Stimulated activated naive CD8-positive, alpha-beta T cell treated with anti-CD3 and anti-CD28 coated beads, Interleukin-15, amount 100 ng/mL, for 72 hours (primary cell): Measurements from ENCODE around the gene MBOAT1.
"Not testable (repeated sequence)": the region's sequence is repeated elsewhere in the genome, so short reads cannot be mapped to it uniquely, and the experiment has no call there.

Experiments used
- ATAC-seq: fragments of 150-1000 bp; cut with Tn5 transposase; 2 replicates; pipeline ENCODE4 v1.10.0; 2021; ENCODE audit warnings: mild to moderate bottlenecking, moderate library complexity
- DNase-seq, 2 donors: peaks; one replicate each; pipeline ENCODE4 v3.0.0; 2021 to 2022
- H3K27ac Mint-ChIP-seq, 2 donors: one replicate each; pipeline ENCODE4 v1.8.0; 2022; ENCODE audit warnings: mild to moderate bottlenecking in 2 of 2, mixed read lengths in 2 of 2, moderate library complexity in 2 of 2
- H3K27me3 Mint-ChIP-seq: one replicate; pipeline ENCODE4 v1.8.0; 2022; ENCODE audit warnings: mixed read lengths
- H3K4me1 Mint-ChIP-seq: one replicate; pipeline ENCODE4 v1.8.0; 2022; ENCODE audit warnings: mild to moderate bottlenecking, mixed read lengths
- H3K4me3 Mint-ChIP-seq, 2 donors: one replicate each; pipeline ENCODE4 v1.8.0; 2022; ENCODE audit warnings: mild to moderate bottlenecking in 2 of 2, mixed read lengths in 2 of 2, moderate library complexity in 1 of 2
- H3K9me3 Mint-ChIP-seq, 2 donors: one replicate each; pipeline ENCODE4 v1.8.0; 2022; ENCODE audit warnings: mixed read lengths in 2 of 2

Gene MBOAT1

DNA sequence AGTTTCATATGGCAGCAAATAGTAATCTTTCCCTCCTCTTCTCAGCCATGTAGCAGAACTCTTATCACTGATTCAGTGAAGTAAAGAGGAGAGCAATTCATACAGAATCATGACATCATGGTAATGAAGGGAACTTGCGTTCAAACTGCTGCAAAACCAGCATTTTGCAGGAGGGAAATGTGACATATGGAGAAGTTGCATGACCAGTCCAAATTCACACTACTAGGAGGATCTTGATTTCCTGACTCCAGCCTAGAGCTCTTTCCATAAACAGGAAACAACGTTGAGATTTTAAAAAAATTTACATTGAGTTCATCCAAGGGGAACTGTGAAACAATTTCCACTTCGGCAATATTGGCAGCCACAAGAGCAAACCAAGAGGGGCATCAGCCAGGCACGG is 63.8 kb downstream of the MBOAT1 start:
- Mint-ChIP-seq H3K9me3 (peaks cover 0 to 7% of the 10 kb centered on the region in 2 donors), H3K4me1 (no peaks in the 10 kb centered on the region), H3K4me3 (no peak overlapping the region), H3K27ac (no peak overlapping the region), H3K27me3 (no peaks in the 10 kb centered on the region)
- ATAC-seq = no peak
- no peak for DNase-seq

DNA sequence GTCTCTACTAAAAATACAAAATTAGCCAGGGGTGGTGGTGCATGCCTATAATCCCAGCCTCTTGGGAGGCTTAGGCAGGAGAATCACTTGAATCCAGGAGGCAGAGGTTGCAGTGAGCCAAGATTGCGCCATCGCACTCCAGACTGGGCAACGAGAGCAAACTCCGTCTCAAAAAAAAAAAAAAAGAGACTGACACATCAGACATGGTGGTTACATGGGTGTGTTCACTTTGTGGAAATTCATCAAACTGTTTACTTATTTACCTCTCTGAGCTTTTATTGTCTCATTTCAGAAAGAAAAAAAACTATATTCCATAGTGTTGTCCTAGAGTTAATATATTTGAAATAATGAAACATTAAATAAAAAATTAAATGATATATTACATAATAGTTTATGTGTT is 64.8 kb downstream of the MBOAT1 start:
- DNase-seq (no peak), ATAC-seq (no peak)
- H3K9me3 Mint-ChIP-seq = peaks cover 0 to 7% of the 10 kb centered on the region in 2 donors
- H3K4me1 Mint-ChIP-seq = no peaks in the 10 kb centered on the region
- no peak overlapping the region for H3K4me3 Mint-ChIP-seq
- no peak overlapping the region for H3K27ac Mint-ChIP-seq
- H3K27me3 Mint-ChIP-seq = no peaks in the 10 kb centered on the region

DNA sequence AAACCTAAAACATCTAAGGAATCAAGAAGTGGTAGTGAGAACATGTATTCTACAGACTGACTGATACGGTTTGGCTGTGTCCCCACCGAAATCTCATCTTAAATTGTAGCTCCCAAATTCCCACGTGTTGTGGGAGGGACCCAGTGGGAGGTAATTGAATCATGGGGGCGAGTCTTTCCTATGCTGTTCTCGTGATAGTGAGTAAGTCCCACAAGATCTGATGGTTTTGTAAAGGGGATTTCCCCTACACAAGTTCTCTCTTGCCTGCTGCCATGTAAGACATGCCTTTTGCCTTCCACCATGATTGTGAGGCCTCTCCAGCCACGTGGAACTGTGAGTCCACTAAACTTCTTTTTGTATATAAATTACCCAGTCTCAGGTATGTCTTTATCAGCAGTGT is 65.4 kb downstream of the MBOAT1 start:
- H3K4me3 Mint-ChIP-seq, H3K4me1 Mint-ChIP-seq, H3K9me3 Mint-ChIP-seq, H3K27me3 Mint-ChIP-seq, DNase-seq, ATAC-seq: not testable (repeated sequence)
- peak overlapping the region in 1 of 2 donors; percentile 58 for H3K27ac Mint-ChIP-seq

DNA sequence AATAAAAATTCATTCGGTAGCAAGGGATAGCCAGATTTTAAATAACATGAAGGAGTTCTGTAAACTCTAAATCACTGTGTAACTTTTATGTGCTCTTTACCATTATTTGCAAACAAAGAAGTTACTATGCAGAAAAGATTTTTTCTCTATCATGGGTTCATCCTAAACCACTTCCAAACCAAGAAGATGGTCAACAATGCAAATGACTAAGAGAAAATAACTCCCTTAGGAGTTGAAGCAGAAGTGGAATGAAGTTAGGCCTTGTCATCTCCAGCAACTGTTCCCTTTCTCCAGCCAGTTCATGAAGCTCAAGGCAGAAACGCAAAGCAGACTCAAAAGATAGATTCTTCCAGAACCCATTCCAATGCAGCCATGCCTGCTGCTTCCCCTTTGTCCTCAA is 66.0 kb downstream of the MBOAT1 start:
- Mint-ChIP-seq H3K27ac (no peak overlapping the region), H3K4me3 (no peak overlapping the region), H3K4me1 (no peaks in the 10 kb centered on the region), H3K9me3 (peaks cover 0 to 7% of the 10 kb centered on the region in 2 donors), H3K27me3 (no peaks in the 10 kb centered on the region)
- no peak for ATAC-seq
- no peak for DNase-seq

DNA sequence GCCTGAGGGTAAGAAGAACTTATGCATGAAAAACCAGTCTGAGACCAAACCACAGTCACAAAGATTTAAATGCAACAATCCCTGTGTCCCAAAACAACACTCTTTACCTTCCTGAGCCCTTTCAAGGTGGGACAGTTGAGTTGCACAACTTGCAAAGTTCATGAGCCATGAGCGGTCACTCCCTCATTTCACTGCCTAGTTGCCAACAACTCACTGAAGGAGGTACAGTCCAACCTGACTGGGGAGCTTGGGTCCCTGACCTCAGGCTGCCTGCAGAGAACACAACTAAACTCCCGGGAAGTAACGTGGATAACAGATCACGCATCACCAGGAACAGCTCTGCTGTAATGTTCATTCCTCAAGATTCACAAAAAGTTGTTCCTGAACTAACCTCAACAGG is 69.4 kb downstream of the MBOAT1 start:
- H3K4me3 Mint-ChIP-seq = no peak overlapping the region
- ATAC-seq (no peak), DNase-seq (no peak)
- no peak overlapping the region for H3K27ac Mint-ChIP-seq
- H3K9me3 Mint-ChIP-seq = peaks cover 0 to 7% of the 10 kb centered on the region in 2 donors
- no peaks in the 10 kb centered on the region for H3K27me3 Mint-ChIP-seq
- H3K4me1 Mint-ChIP-seq = no peaks in the 10 kb centered on the region

DNA sequence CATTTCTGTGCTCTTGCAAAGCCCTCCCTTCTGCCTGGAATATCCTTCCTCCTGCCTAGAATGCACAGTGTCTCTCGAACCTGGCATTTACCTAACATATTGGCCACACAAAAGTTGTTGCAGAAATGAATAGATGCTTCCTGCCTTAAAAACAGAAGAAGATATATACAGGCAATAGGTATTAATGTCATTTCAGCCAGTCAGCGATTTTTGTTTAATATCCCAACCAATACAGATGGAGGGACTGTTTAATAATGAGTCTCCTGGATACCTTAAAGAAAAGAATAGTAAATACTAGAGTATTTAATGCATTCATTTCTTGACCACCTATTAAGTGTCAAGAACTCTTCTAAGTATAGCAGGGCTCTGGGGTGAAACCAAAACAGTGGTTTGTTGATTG is 70.3 kb downstream of the MBOAT1 start:
- Mint-ChIP-seq H3K4me3 (no peak overlapping the region), H3K9me3 (peaks cover 0 to 7% of the 10 kb centered on the region in 2 donors), H3K27me3 (no peaks in the 10 kb centered on the region), H3K4me1 (no peaks in the 10 kb centered on the region), H3K27ac (no peak overlapping the region)
- DNase-seq (no peak), ATAC-seq (no peak)

DNA sequence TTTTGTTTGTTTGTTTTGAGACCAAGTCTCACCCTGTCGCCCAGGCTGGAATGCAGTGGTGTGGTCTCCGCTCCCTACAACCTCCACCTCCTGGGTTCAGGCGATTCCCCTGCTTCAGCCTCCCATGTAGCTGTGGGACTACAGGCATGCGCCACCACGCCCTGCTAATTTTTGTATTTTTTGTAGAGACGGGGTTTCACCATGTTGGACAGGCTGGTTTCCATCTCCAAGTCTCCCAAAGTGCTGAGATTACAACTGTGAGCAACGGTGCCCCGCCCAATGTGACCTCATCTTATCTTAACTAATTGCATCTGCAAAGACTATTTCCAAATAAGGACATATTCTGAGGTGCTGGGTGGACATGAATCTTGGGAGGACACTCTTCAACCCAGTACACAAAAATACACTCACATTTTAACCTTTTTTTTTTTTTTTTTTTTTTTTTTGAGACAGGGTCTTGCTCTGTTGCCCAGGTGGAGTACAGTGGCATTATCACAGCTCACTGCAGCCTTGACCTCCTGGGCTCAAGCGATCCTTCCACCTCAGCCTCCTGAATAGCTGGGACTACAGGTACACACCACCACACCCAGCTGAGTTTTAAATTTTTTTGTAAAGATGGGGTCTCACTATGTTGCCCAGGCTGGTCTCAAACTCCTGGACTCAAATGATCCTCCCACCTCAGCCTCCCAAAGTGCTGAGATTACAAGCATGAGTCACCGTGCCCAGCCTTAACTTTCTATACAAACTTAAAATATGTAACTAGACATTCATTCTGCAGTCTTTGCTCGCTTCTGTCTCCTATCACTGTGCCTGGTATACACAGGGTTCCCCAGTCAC is 72.9 kb downstream of the MBOAT1 start:
- not testable (repeated sequence) for H3K4me1 Mint-ChIP-seq, H3K4me3 Mint-ChIP-seq, H3K9me3 Mint-ChIP-seq, H3K27me3 Mint-ChIP-seq, ATAC-seq, DNase-seq
- peak overlapping the region in 1 of 2 donors; percentile 82 for H3K27ac Mint-ChIP-seq

DNA sequence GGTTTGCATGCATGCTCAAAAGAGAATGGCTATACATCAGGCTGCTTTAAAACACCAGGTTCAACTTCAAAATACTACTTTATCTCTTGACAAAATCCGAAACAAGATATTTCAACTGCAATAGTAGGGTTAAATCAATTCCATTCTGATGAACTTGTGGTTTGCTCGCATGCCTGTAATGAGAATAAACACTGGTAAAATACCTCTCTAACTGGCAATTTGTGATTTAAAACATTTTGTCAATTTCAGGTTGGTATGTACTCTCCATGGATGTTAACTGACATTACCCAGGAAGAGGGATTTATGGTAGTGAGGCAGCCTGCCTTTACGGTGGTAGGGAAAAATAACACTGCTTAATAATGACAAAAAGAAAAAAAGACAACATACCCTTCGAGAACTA is 74.4 kb downstream of the MBOAT1 start:
- no peak overlapping the region for H3K27ac Mint-ChIP-seq
- DNase-seq (no peak), ATAC-seq (no peak)
- H3K27me3 Mint-ChIP-seq = no peaks in the 10 kb centered on the region
- no peaks in the 10 kb centered on the region for H3K9me3 Mint-ChIP-seq
- H3K4me3 Mint-ChIP-seq = no peak overlapping the region
- no peaks in the 10 kb centered on the region for H3K4me1 Mint-ChIP-seq

DNA sequence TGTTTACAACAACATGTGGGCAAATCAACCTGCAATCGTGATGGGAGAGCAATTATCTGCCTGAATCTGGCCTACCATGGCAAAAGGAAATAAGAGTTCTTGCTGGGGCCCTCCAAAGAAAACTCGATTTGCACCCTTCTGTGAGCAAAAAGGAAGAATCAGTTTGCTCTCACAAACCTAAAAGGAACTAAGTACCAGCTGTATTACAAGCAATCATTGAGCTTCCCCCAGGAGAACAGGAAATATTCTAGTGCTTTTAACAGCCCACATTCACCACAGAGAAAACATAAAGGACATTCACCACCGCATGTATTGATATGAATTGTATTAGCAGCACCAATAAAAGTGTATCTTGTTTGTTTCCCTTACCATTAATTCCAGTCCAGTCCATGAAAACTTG is 75.0 kb downstream of the MBOAT1 start:
- DNase-seq (no peak), ATAC-seq (no peak)
- Mint-ChIP-seq H3K27ac (no peak overlapping the region), H3K4me3 (no peak overlapping the region), H3K9me3 (no peaks in the 10 kb centered on the region), H3K4me1 (no peaks in the 10 kb centered on the region), H3K27me3 (no peaks in the 10 kb centered on the region)

DNA sequence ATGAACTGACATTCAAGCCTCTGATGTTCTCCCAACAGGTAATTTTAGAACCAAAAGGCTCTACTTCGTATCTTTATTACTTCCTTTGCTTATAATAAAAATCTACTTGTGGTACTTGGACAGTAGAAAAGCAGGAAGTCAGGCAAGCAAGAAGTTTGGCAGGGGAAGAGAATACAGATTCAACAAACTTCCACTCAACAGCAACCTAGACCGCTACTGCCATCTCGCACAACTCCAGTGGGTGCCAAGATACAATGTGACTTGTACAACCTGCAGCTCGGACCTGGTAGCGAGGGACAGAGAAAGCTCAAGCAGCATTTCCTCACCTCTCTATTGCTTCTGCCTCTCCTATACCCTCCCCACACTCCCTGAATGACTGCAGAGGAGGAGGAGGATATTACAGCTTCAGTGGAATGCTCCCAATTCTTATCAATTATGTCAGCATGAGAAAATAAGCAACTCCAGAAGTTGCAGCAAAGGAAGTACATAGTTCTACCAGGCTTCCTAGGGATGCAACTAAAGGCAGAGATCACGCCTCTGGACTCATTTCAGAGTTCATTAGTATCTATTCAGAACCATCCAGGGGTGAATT is 76.5 kb downstream of the MBOAT1 start:
- DNase-seq = no peak
- no peak overlapping the region for H3K4me3 Mint-ChIP-seq
- no peaks in the 10 kb centered on the region for H3K27me3 Mint-ChIP-seq
- H3K4me1 Mint-ChIP-seq = no peaks in the 10 kb centered on the region
- ATAC-seq = no peak
- no peak overlapping the region for H3K27ac Mint-ChIP-seq
- H3K9me3 Mint-ChIP-seq = no peaks in the 10 kb centered on the region

DNA sequence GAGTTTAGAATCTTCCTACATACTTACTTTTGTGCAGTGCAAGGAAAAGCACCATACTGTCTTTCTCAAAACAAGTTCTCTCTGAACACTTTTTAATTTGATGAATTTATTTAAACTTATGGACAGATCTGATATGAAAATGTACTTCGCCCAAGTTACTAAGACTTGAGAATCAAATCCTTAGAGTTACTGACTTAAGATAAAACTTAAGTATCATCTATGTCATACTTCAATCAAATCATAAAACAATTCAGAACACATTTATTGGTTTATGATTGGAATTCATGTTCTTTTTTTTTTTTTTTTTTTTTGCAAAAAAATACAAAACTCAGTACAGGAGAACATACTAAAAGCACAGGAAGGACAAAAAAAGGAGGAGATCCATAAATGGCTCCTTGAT is 77.7 kb downstream of the MBOAT1 start:
- no peaks in the 10 kb centered on the region for H3K9me3 Mint-ChIP-seq
- no peak overlapping the region for H3K4me3 Mint-ChIP-seq
- H3K4me1 Mint-ChIP-seq = no peaks in the 10 kb centered on the region
- ATAC-seq (no peak), DNase-seq (no peak)
- no peak overlapping the region for H3K27ac Mint-ChIP-seq
- no peaks in the 10 kb centered on the region for H3K27me3 Mint-ChIP-seq

DNA sequence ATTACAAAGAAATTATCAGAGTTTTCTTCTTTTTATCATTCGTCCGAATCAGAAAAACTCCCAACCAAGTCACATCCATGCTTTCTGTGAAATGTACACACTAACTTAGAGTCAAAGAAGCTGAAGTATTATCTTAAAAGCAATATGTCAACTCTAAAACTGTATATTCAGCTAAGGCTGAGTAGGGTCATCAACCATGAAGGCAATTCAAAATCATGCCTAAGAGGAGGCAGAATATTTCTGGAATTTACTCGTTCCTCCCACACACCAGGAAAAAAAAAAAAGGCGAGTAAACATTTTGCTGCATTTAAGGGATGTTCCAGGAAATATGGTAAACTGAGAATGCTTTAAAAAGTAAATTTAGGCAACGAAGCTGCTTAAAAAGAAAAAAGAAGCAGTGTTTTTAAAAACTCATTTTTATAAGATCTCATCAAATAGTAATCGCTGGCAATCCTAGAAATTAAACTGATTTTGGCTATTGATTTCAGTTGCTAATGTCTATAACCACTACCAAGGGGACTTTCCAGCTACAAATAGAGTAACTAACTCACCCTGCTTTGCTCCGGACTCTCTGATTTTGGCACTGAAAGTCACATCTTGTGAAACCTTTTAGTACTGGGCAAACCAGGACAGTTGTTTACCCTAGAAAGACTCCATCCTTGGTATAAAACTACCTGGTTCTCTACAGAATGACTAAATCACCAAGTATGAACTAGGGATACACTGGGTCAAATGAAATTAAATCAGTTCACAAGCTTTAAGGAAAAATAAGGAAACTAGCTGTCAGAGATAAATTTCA is 82.8 kb downstream of the MBOAT1 start:
- Mint-ChIP-seq H3K9me3 (no peaks in the 10 kb centered on the region), H3K4me1 (peaks cover 5% of the 10 kb centered on the region), H3K27me3 (no peaks in the 10 kb centered on the region), H3K4me3 (no peak overlapping the region), H3K27ac (no peak overlapping the region)
- no peak for DNase-seq
- no peak for ATAC-seq

DNA sequence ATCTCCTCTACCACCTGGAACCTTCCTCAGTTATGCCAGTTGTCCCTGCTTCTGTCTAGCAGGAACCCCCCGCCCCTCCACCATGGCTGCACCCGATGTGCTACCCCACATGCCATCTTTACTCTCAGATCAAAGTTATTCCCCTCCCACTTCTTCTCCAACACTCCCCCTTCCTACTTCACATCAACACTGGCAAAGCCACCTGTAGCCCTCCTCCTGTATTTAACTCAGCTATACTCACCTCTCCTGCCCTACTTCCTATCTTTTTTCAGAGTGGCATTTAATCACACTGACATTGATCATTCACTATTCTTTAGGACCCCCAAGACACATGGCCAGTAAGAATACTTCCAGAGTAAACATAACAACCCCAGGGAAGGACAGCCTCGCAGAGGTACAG is 84.3 kb downstream of the MBOAT1 start:
- H3K27ac Mint-ChIP-seq = no peak overlapping the region
- no peaks in the 10 kb centered on the region for H3K9me3 Mint-ChIP-seq
- peaks cover 5% of the 10 kb centered on the region for H3K4me1 Mint-ChIP-seq
- H3K27me3 Mint-ChIP-seq = no peaks in the 10 kb centered on the region
- no peak for ATAC-seq
- no peak for DNase-seq
- H3K4me3 Mint-ChIP-seq = no peak overlapping the region

DNA sequence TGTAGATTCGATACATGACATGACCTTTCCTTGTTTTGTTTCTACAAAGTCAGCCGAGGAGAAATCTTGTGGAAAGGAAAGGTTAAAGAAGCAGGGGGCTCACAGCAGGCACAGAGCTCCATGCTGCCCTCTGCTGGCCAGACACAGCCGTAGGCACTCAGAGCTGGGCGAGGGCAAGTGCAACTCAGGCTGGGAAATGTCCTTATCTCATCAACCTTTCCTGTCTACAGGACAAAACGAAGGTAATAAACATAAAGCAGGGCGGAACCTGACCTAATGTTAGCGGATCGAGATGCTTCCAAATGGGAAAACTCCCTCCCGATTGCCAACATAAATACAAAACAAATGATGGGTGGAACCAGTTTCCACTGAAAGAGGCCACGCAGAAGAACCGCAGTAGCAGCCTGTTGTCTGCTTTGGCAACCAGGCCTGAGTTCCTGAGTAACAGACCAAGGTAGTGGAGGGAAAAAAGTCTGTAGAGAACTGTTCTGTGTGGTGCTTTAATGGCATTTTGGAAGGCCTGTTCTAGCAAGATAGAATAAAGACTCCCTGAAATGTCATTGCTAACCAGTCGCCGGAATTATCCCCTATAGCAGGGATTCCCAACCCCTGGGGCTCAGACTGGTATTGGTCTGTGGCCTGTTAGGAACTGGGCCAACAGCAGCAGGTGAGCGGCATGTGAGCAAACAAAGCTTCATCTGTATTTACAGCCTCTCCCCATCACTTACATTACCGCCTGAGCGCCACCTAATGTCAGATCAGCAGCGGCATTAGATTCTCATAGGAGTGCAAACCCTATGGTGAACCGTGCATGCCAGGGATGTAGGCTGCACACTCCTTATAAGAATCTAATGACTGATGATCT is 85.2 kb downstream of the MBOAT1 start:
- Mint-ChIP-seq H3K27ac (no peak overlapping the region), H3K4me1 (peaks cover 5% of the 10 kb centered on the region)
- peak; percentile 70 for ATAC-seq

DNA sequence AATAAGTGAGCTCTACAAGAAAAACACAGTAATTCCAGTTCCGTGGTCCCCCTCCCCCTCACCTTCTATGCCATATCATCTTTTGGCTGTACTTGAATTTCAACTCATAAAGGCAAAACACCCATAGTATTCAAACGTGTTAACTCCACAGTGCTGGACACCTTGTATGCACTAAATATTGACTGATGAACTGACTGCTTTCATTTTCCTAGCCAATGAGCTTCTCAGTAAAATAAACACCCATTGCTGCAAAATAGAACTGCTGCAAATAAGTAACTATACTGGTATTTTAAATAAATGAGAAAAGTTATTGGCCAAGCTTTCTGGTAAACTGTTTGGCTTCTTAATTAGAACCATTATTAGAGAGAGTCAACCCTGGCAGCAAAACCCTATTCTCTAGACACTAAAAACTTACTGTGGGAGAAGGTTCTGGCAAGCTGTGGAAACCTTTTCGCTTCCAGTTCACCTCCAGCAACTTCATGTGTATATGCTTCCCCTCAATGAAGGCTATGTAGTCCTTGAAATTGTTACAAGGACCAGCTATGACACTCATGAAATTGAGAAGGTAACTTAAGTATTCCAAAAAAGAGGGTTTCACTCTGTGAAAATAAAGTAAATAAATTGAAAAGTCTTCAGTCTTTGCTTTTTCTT is 86.0 kb downstream of the MBOAT1 start:
- Mint-ChIP-seq H3K4me1 (peaks cover 5% of the 10 kb centered on the region), H3K9me3 (no peaks in the 10 kb centered on the region), H3K27me3 (no peaks in the 10 kb centered on the region), H3K27ac (no peak overlapping the region), H3K4me3 (no peak overlapping the region)
- DNase-seq (no peak), ATAC-seq (no peak)

More for the DNA sequence above, 85.2 kb downstream of the MBOAT1 start:
- no peaks in the 10 kb centered on the region for H3K27me3 Mint-ChIP-seq
- H3K9me3 Mint-ChIP-seq = no peaks in the 10 kb centered on the region
- no peak overlapping the region for H3K4me3 Mint-ChIP-seq
- DNase-seq = peak; percentile 36 to 40
